ENCODE data around the gene CLIC5.

CLIC5 gene

GRCh38 chr6:45922728-45923351 lies 92.8 kb downstream of the CLIC5 start:
- peak; percentile 17 to 53 for DNase-seq

- no peak for DNase-seq
These were observed 93.9 kb downstream of the CLIC5 start for GRCh38 chr6:45921691-45922281.

GRCh38 chr6:45920819-45921511 lies 94.7 kb downstream of the CLIC5 start:
- no peak for DNase-seq

GRCh38 chr6:45917439-45917838 lies 98.2 kb downstream of the CLIC5 start:
- no peak for DNase-seq

GRCh38 chr6:45916692-45917091 lies 99.0 kb downstream of the CLIC5 start:
- no peak for DNase-seq

- no peak for DNase-seq
These were observed 99.7 kb downstream of the CLIC5 start for GRCh38 chr6:45915780-45916468.

GRCh38 chr6:45911691-45912090 lies 104.0 kb downstream of the CLIC5 start:
- no peak for DNase-seq

- DNase-seq: no peak
These were observed 111.7 kb downstream of the CLIC5 start for GRCh38 chr6:45903959-45904358.

GRCh38 chr6:45902984-45903383 lies 112.7 kb downstream of the CLIC5 start:
- DNase-seq: no peak

- no peak for DNase-seq
These were observed 113.7 kb downstream of the CLIC5 start for GRCh38 chr6:45901767-45902650.

GRCh38 chr6:45900808-45901752 lies 114.6 kb downstream of the CLIC5 start:
- DNase-seq: no peak

GRCh38 chr6:45899683-45899946 lies 116.0 kb downstream of the CLIC5 start:
- DNase-seq: no peak

- DNase-seq: no peak
These were observed 116.5 kb downstream of the CLIC5 start for GRCh38 chr6:45898941-45899682.

- DNase-seq: peak; percentile 21 to 53
These were observed 118.7 kb downstream of the CLIC5 start for GRCh38 chr6:45896783-45897441.

GRCh38 chr6:45895569-45895968 lies 120.1 kb downstream of the CLIC5 start:
- DNase-seq: no peak

GRCh38 chr6:45892696-45893245 lies 122.9 kb downstream of the CLIC5 start:
- DNase-seq: no peak

- DNase-seq: no peak
These were observed 123.5 kb downstream of the CLIC5 start for GRCh38 chr6:45892196-45892595.

- no peak for DNase-seq
These were observed 128.9 kb downstream of the CLIC5 start for GRCh38 chr6:45886776-45887175.

GRCh38 chr6:45884336-45884735 lies 131.3 kb downstream of the CLIC5 start:
- no peak for DNase-seq

- DNase-seq: no peak
These were observed 133.0 kb downstream of the CLIC5 start for GRCh38 chr6:45882671-45883070.

Data from AML-193 (cell line).